K562 (cell line): ENCODE data around the gene APOA1. TPM values are rescaled to one million over a fixed set of nuclear protein-coding genes. Genes with fewer than 3 reads are reported as not detected.

ENCODE experiments used
- ATAC-seq: fragments of 200-7000 bp; cut with Tn5 transposase; 3 replicates; pipeline ENCODE4 v1.9.1; 2020; ENCODE audit warnings: moderate library complexity
- BruUV-seq: library from RNA; stranded (reverse); fragments of 400-500 nt; replicated peaks from 2 replicates; lab custom pipeline; 2021; lab: Mats Ljungman, UMichigan
- CTCF ChIA-PET: fragments of 300-600 bp; formaldehyde crosslinking; extraction: SDS; loops from one replicate; lab custom pipeline; 2021; ENCODE audit warnings: low intra/inter-chr PET ratio; lab: Yijun Ruan, JAX
- POLR2A ChIA-PET: fragments of 300-600, 350-650 bp; sonication (Branson Sonifier 250); formaldehyde crosslinking; extraction: SDS; loops from one replicate; lab custom pipeline; 2021; ENCODE audit warnings: antibody characterized with exemption, inconsistent platforms; lab: Yijun Ruan, JAX
- DNase-seq, 4 experiments: peaks; one replicate each; pipeline versions ENCODE4 v3.0.0 to v3.0.0-alpha.2; 2011 to 2018; ENCODE audit warnings: low spot score in 3 of 4, mixed read lengths in 3 of 4; ENCODE audit errors: extremely low read depth in 1 of 4
- FAIRE-seq: peaks from 2 replicates; lab custom pipeline; 2011; peaks lifted over from hg19 to GRCh38; lab: Jason Lieb, UNC
- H2AFZ ChIP-seq: 2 replicates; pipeline ENCODE4 v1.6.0; 2011; ENCODE audit warnings: low read depth, low read length, control low read depth, inconsistent platforms
- H3K27ac ChIP-seq: fragments of 200-600 bp; 3 replicates; pipeline ENCODE4 v1.8.0; 2011; ENCODE audit warnings: low read depth, mild to moderate bottlenecking, control low read depth, inconsistent platforms, low read length, moderate library complexity, mixed read lengths; ENCODE audit errors: extremely low read depth
- H3K27me3 ChIP-seq, 2 experiments: fragments of 300-600 bp in 1 of 2; 2 replicates in 1 of 2; 3 replicates in 1 of 2; pipeline versions ENCODE4 v1.6.0 to v1.8.0; 2011; ENCODE audit warnings: inconsistent platforms in 2 of 2, low read length in 2 of 2, mild to moderate bottlenecking in 1 of 2, mixed read lengths in 1 of 2, moderate library complexity in 1 of 2; ENCODE audit not compliant: control insufficient read depth in 2 of 2, insufficient read depth in 2 of 2
- H3K36me3 ChIP-seq: fragments of 300-600 bp; 3 replicates; pipeline ENCODE4 v1.8.0; 2011; ENCODE audit warnings: mild to moderate bottlenecking, low read length, inconsistent platforms; ENCODE audit not compliant: control insufficient read depth, insufficient read depth
- H3K4me1 ChIP-seq, 2 experiments: fragments of 200-600 bp in 1 of 2; replicated peaks in 1 of 2; 2 replicates in 1 of 2; 3 replicates in 1 of 2; pipeline versions ENCODE4 v1.5.1 to v1.8.0; 2011; ENCODE audit warnings: inconsistent platforms in 2 of 2, low read length in 2 of 2, mild to moderate bottlenecking in 1 of 2, mixed read lengths in 1 of 2, moderate library complexity in 1 of 2; ENCODE audit not compliant: control insufficient read depth in 2 of 2, insufficient read depth in 2 of 2
- H3K4me2 ChIP-seq: 2 replicates; pipeline ENCODE4 v1.6.1; 2011; ENCODE audit warnings: low read length, control low read depth, inconsistent platforms, mixed read lengths; ENCODE audit not compliant: insufficient read depth
- H3K4me3 ChIP-seq: fragments of 200-600 bp; sonication (generic), shearing (Covaris generic); 2 replicates; pipeline ENCODE4 v1.5.1; 2016; ENCODE audit warnings: control low read depth, inconsistent platforms
- H3K79me2 ChIP-seq: fragments of 200-600 bp; 3 replicates; pipeline ENCODE4 v1.8.0; 2011; ENCODE audit warnings: low read length, inconsistent platforms; ENCODE audit not compliant: control insufficient read depth, insufficient read depth
- H3K9ac ChIP-seq, 2 experiments: 2 replicates each; pipeline versions ENCODE4 v1.6.0 to v1.6.1; 2011; ENCODE audit warnings: low read depth in 2 of 2, low read length in 2 of 2, control low read depth in 1 of 2, inconsistent platforms in 1 of 2, mild to moderate bottlenecking in 1 of 2, mixed read lengths in 1 of 2; ENCODE audit not compliant: insufficient read depth in 1 of 2
- H3K9me1 ChIP-seq: one replicate; pipeline ENCODE4 v1.6.0; 2011; ENCODE audit warnings: inconsistent platforms, mild to moderate bottlenecking, low read length, moderate library complexity; ENCODE audit not compliant: control insufficient read depth, insufficient read depth
- H3K9me3 ChIP-seq: replicated peaks from 2 replicates; pipeline ENCODE4 v1.5.1; 2011; ENCODE audit warnings: low read depth, low read length, inconsistent platforms; ENCODE audit not compliant: control insufficient read depth, insufficient read depth
- H4K20me1 ChIP-seq: replicated peaks from 2 replicates; pipeline ENCODE4 v1.6.1; 2011; ENCODE audit warnings: low read length, inconsistent platforms, mixed read lengths; ENCODE audit not compliant: control insufficient read depth, insufficient read depth
- BCOR ChIP-seq: fragments of 450-650 bp; IDR thresholded peaks from 2 replicates; pipeline ENCODE4 v1.6.1; 2016
- CBX3 ChIP-seq, 2 experiments: IDR thresholded peaks; 1 replicate in 1 of 2; 2 replicates in 1 of 2; pipeline ENCODE4 v1.6.1; 2012; ENCODE audit warnings: inconsistent platforms in 2 of 2, low read length in 2 of 2, borderline replicate concordance in 1 of 2, control low read depth in 1 of 2
- CREM ChIP-seq: IDR thresholded peaks from 2 replicates; pipeline ENCODE4 v1.6.1; 2014; ENCODE audit warnings: antibody characterized with exemption, low read depth
- HDGF ChIP-seq: fragments of 450-650 bp; IDR thresholded peaks from 2 replicates; pipeline ENCODE4 v1.6.1; 2016
- MCM5 ChIP-seq: fragments of 450-650 bp; IDR thresholded peaks from 2 replicates; pipeline ENCODE4 v1.6.1; 2016; ENCODE audit warnings: low read depth
- RFX7 ChIP-seq: fragments of 250-450 bp; sonication (Bioruptor Pico); IDR thresholded peaks from 2 replicates; pipeline ENCODE4 v1.5.1; 2021; ENCODE audit warnings: mild to moderate bottlenecking
- SAFB ChIP-seq: fragments of 200-400 bp; formaldehyde crosslinking; IDR thresholded peaks from 2 replicates; pipeline ENCODE4 v1.6.1; 2017; ENCODE audit warnings: low read depth, low read length, borderline replicate concordance
- STAG1 ChIP-seq: sonication (generic); formaldehyde crosslinking; IDR thresholded peaks from 2 replicates; pipeline ENCODE4 v1.5.0; 2020; ENCODE audit warnings: missing genetic modification reagents, borderline replicate concordance
- ZFP36 ChIP-seq: fragments of 150-350 bp; IDR thresholded peaks from 2 replicates; pipeline ENCODE4 v1.6.1; 2018; ENCODE audit warnings: low read length, low read depth; ENCODE audit not compliant: partially characterized antibody
- WGBS: fragments of 100-300 bp; shearing (Covaris generic); methylation state at CpG from one replicate; pipeline ENCODE4 v1.1.6; 2016; ENCODE audit warnings: low coverage, mixed read lengths; ENCODE audit not compliant: insufficient coverage; ENCODE audit errors: missing lambda C conversion rate; 5-methylcytosine and 5-hydroxymethylcytosine counted together
- in situ Hi-C: fragments of 300-500 bp; cut with MboI; formaldehyde crosslinking; loops from 4 replicates; pipeline ENCODE4 v1.15.0; 2018; ENCODE audit warnings: inconsistent platforms, mixed read lengths
- intact Hi-C: fragments of 100-400 bp; cut with micrococcal nuclease; formaldehyde crosslinking; loops from 2 replicates; pipeline ENCODE4 v1.14.2; 2022
- polyA plus RNA-seq, 8 experiments: library from polyadenylated mRNA; depleted of rRNA in 4 of 8; stranded (reverse) in 5 of 8; unstranded in 3 of 8; fragments of >200 nt; fragmentation: Nextera tagmentation in 2 of 8; fragmentation: Illumina TruSeq in 1 of 8; extraction: Ambion mirVana in 2 of 8; extraction: Trizol in 1 of 8; gene quantifications; 2 replicates each; pipeline versions ENCODE4 v1.2.1 to v1.2.3, GENCODE V29; 2011 to 2014; ENCODE audit warnings: inconsistent platforms in 1 of 8, missing spikeins in 1 of 8
- total RNA-seq, 7 experiments: library from RNA; depleted of rRNA in 6 of 7; stranded (reverse); fragments of >200 nt in 6 of 7; fragmentation: Illumina TruSeq in 2 of 7; extraction: Trizol in 2 of 7; gene quantifications; 2 replicates each; pipeline versions ENCODE4 v1.2.1 to v1.2.3, GENCODE V29; 2011 to 2021; ENCODE audit warnings: low replicate concordance in 1 of 7
- TF ChIP-seq, protein P1 (sequence below): fragments of 450-650 bp; IDR thresholded peaks from 2 replicates; pipeline ENCODE4 v1.6.1; 2018; ENCODE audit not compliant: partially characterized antibody

APOA1 gene
- total and polyA plus RNA-seq, 9 of the 15 experiments (the other 6 are each of a cell fraction or from before 2014, with no cell fraction given) = 1.8 TPM; not detected in 8

DNA sequence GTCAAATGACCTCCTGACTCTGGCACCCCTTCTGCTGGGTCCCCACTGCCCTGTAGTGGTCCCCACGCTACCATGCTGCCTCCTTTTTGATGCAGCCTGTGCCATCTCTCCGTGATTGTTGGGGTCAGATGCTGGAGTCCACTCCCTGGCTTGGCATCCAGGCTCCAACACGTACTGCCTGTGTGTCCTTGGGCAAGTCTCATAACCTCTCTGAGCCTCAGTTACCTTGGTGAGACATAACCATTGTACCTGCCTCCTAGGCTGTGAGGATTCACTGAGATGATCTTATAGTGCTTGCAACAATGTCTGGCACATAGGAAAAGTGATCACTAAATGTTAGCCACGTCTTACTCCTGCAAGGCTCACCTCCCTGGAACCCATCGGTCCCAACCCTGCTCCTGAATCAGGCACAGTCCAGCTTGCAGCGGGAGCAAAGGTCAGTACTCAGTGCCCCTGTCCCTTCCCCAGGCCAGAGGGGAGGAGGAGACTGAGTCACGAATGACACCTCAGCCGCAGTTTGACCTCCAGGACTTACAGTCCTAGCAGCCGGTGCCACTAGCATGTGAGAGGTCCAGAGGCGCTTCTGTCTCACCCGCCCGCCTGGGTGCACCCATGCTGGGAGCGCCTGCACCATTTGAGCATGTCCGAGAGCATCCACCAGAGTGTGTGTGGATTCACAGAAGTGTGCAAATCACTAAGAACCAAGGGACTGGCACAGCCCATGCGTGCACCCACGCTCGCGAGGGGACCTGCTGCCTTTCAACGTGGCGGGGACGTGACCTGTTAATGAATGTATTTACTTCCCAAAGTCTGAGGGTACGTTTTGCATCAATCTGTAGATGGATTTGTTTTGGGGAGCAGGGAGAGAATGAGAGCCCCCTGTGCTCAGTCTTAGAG is 11.3 kb downstream of the APOA1 start:
- no peak overlapping the region; the same call in 1 of the 2 replicates for H2AFZ ChIP-seq
- no peak overlapping the region for H3K27ac ChIP-seq
- peaks cover 8 to 34% of the 10 kb centered on the region in 2 experiments; a peak in 4 of 5 replicates for H3K4me1 ChIP-seq
- BruUV-seq = no TSS peak
- FAIRE-seq = no peak
- H3K79me2 ChIP-seq = no peaks in the 10 kb centered on the region
- no peaks in the 10 kb centered on the region for H3K9me3 ChIP-seq
- no peaks in the 10 kb centered on the region for H3K9me1 ChIP-seq
- intact Hi-C loops (no loop called here), in situ Hi-C loops (no loop called here)
- ChIA-PET POLR2A (interaction anchor here (1.0 kb wide), 1 partner anchor 83 kb away, joined by 3 read pairs; no protein-coding TSS in a partner anchor), CTCF (no interaction called here)
- WGBS = 39% methylated on average over 18 of the region's 22 CpGs
- no peak for ATAC-seq
- no peak overlapping the region for H3K9ac ChIP-seq
- H4K20me1 ChIP-seq = no peaks in the 10 kb centered on the region
- H3K27me3 ChIP-seq = peaks cover 0 to 6% of the 10 kb centered on the region in 2 experiments; a peak in 1 of 5 replicates
- no peak for DNase-seq
- H3K4me3 ChIP-seq = no peak overlapping the region
- no peaks in the 10 kb centered on the region for H3K36me3 ChIP-seq
- H3K4me2 ChIP-seq = no peak overlapping the region; the same call in 1 of the 2 replicates
- peak; percentile 36; the same call in 1 of the 2 replicates for TF ChIP-seq BCOR
- TF ChIP-seq MCM5 = no peak
- TF ChIP-seq ZFP36 = peak; percentile 64

DNA sequence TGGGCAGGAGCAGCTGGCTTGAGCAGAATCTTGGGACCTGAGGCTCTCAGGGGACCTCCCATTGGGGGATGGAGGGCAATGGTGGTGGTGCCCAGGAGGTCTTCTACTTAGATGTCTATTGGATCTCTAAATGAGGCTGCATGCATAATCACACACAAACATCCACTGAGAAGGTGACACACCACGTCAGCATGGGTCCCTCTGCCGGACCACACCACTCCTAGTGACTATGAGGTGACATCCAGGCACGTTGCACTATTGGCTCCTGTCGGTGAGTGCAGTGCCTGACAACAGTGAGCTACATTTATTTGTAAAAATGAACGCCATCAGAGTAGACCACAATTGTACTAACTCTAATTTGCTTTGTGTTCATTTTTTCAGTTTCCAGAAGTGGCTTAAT is 12.0 kb downstream of the APOA1 start:
- no peak overlapping the region for H3K4me3 ChIP-seq
- no peak overlapping the region for H3K27ac ChIP-seq
- intact Hi-C loops (no loop called here), in situ Hi-C loops (no loop called here)
- H3K9ac ChIP-seq = no peak overlapping the region
- H3K9me1 ChIP-seq = no peaks in the 10 kb centered on the region
- no peaks in the 10 kb centered on the region for H3K36me3 ChIP-seq
- no peak overlapping the region; the same call in 1 of the 2 replicates for H3K4me2 ChIP-seq
- DNase-seq = peak in 1 of 4 experiments; percentile 49
- ATAC-seq = peak; percentile 60; the same call in 2 of the 3 replicates
- no TSS peak for BruUV-seq
- H3K9me3 ChIP-seq = no peaks in the 10 kb centered on the region
- 5% methylated on average over 5 of the region's 5 CpGs for WGBS
- H2AFZ ChIP-seq = no peak overlapping the region; the same call in 1 of the 2 replicates
- H4K20me1 ChIP-seq = no peaks in the 10 kb centered on the region
- peaks cover 8 to 36% of the 10 kb centered on the region in 2 experiments; a peak in 4 of 5 replicates for H3K4me1 ChIP-seq
- ChIA-PET POLR2A (no interaction called here), CTCF (no interaction called here)
- peaks cover 0 to 10% of the 10 kb centered on the region in 2 experiments; a peak in 1 of 5 replicates for H3K27me3 ChIP-seq
- no peaks in the 10 kb centered on the region for H3K79me2 ChIP-seq
- FAIRE-seq = no peak
- TF ChIP-seq CREM (peak; percentile 49), STAG1 (CRISPR knock-in tag) (no peak), HDGF (no peak), RFX7 (CRISPR knock-in tag) (no peak), SAFB (no peak), CBX3 (IDR thresholded peaks at IDR 0.05; ENCODE audit: borderline replicate concordance in 1 of 2, low read length in 2 of 2) (no peak)
- TF ChIP-seq, protein P1, sequence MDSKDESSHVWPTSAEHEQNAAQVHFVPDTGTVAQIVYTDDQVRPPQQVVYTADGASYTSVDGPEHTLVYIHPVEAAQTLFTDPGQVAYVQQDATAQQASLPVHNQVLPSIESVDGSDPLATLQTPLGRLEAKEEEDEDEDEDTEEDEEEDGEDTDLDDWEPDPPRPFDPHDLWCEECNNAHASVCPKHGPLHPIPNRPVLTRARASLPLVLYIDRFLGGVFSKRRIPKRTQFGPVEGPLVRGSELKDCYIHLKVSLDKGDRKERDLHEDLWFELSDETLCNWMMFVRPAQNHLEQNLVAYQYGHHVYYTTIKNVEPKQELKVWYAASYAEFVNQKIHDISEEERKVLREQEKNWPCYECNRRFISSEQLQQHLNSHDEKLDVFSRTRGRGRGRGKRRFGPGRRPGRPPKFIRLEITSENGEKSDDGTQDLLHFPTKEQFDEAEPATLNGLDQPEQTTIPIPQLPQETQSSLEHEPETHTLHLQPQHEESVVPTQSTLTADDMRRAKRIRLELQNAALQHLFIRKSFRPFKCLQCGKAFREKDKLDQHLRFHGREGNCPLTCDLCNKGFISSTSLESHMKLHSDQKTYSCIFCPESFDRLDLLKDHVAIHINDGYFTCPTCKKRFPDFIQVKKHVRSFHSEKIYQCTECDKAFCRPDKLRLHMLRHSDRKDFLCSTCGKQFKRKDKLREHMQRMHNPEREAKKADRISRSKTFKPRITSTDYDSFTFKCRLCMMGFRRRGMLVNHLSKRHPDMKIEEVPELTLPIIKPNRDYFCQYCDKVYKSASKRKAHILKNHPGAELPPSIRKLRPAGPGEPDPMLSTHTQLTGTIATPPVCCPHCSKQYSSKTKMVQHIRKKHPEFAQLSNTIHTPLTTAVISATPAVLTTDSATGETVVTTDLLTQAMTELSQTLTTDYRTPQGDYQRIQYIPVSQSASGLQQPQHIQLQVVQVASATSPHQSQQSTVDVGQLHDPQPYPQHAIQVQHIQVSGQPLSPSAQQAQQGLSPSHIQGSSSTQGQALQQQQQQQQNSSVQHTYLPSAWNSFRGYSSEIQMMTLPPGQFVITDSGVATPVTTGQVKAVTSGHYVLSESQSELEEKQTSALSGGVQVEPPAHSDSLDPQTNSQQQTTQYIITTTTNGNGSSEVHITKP = peak; percentile 78
